Activated CD4-positive, alpha-beta T cell treated with anti-CD3 and anti-CD28 coated beads for 4 hours (primary cell): ENCODE measurements around the gene COX8C.
"Not testable (repeated sequence)": the region's sequence is repeated elsewhere in the genome, so short reads cannot be mapped to it uniquely, and the experiment has no call there.

ENCODE experiments used
- DNase-seq, 2 donors: peaks; one replicate each; pipeline ENCODE4 v3.0.0-alpha.2; 2020

COX8C gene

DNA sequence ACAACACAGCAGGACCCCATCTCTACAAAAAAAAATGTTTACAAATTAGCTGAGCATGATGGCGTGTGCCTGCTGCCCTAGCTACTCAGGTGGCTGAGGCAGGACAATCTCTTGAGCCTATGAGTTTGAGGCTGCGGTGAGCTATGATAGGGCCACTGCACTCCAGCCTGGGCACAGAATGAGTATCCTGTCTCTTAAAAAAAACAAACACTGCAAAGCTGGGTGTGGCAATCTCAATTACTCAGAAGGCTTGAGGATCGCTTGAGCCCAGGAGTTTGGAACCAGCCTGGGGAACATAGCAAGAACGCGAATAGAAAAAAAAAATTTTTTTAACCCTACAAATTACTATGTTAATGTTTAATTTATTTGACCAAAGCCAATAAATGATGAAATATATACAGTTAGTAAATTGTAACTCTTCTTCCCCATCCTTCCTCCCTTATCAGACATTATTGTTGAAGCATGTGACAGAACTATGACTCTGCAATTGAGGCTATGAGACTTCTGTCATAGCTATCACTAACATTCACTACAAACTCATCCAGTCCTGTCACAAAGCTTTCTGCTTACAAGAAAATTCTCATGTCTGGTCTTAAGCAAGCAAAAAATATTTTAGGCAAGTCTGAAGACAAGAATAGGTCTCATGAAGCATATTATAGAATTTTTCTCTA is 23.9 kb upstream of the COX8C start:
- DNase-seq = no peak

DNA sequence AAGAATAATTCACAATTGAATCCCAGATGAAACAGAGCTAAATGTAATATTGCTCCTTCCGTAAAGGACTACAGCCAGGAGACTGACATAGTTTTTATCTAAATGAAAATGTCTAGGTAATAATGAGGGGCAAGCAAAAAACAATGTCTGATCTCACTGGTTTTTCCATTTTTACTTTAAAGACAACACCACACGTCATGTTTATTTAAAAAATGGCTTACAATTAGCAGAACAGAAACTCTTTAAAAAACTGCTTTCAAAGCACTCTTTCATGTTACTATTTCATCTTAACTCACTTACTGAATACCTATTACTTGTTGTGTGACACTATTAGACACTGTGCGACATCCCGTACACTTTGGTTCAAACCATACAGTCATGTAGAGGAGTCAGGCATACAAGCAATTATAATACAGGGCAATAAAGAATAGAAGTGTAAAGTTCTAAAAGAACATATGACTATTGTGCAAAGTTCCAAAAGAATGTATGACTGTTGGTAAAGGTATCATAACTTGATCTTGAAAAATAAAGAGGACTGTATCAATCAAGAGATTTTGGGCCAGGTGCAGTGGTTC is 23.3 kb upstream of the COX8C start:
- DNase-seq = no peak

DNA sequence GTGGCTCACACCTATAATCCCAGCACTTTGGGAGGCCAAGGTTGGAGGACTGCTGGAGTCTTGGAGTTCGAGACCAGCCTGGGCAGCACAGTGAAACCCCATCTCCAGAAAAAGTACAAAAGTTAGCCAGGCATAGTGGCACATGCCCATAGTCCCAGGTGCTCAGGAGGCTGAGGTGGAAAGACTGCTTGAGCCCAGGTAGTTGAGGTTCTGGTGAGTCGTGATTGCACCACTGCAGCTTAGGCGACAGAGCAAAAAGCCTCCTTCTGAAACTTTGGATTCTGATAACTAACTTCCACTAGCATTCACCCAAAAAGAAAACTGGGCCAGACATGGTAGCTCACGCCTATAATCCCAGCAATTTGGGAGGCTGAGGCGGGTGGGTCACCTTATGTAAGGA is 20.8 kb upstream of the COX8C start:
- DNase-seq = no peak

DNA sequence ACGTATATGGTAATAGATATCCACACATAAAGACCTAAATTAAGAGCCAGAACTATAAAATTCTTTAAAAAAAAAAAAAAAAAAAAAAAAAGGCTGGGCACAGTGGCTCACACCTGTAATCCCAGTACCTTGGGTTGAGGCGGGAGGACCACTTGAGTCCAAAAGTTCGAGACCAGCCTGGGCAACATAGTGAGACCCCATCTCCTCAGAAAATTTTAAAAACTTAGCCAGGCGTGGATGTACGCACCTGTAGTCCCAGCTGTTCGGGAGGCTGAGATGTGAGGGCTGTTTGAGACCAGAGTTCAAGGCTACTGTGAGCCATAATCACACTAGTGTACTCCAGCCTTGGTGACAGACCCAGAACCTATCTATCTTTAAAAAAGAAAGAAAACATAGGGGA is 18.4 kb upstream of the COX8C start:
- DNase-seq = no peak

GRCh38 chr14:93329965-93330608 is 16.9 kb upstream of the COX8C start:
- no peak for DNase-seq

DNA sequence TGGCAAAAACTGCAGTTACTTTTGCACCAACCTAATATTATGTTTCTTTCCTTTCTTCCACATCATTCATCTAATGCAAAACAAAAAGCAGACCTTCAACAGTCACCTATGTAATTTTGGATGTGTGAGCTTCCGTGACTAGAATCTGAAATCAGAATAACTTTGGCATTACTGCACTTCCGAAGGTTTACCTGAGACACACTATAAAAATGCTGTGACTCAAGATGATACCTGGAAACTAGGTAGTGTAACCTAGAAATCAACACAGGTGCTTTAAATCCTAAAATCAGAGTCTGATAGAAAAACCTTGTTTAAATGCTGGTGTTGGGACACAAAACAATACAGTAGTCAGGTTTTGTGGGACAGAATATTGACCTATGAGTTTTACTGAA is 16.4 kb upstream of the COX8C start:
- no peak for DNase-seq

- DNase-seq = no peak
Observed at GRCh38 chr14:93331002-93331727, 15.8 kb upstream of the COX8C start.

- no peak for DNase-seq
Observed at GRCh38 chr14:93331728-93332396, 15.1 kb upstream of the COX8C start.

- peak in 1 of 2 donors; percentile 7 for DNase-seq
Observed at GRCh38 chr14:93332397-93332852, 14.6 kb upstream of the COX8C start.

DNA sequence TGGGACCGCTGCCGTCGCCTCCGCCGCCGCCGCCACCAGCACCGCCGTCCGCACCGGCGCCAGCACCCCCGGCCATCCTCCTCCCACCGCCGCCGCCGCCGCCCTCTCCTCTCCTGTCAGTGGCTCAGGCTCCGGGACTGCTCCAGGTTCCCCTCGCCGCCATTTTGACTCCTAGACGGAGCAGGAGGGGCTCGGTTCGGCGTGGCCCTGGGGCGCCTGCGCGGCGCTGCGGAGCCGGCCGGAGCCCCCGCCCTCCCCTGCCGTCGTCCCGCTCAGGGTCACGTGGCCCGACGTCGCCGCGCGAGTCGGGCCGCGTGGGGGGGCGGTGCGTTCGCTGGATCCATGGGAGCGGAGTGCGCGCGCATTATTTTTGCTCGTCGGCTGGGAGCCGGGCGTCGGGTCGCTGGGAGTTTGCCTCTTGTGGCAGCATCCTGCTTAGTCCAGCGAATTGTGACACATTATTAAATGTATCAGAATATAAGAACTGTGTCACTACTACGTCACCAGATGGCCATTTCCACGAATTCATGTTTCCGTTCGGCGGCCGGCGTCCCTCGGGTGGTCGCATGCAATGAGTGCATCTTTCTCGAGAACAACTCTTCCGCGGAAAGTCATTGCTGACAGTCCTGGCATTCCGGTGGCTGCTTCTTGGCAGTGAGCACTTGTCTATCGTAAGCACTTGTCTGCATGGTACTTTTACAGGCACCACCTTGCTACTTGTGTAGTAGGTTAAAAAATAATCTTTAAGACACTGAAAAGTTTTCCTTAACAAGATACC is 13.9 kb upstream of the COX8C start, which contains the start of gene BTBD7:
BTBD7 (minus strand) TSS at position 184 of the 778 bp plus-strand sequence. CDS start 36,985 bp downstream, outside the sequence.
- DNase-seq = peak; percentile 94

- DNase-seq = no peak
Observed at GRCh38 chr14:93333631-93334103, 13.3 kb upstream of the COX8C start.

DNA sequence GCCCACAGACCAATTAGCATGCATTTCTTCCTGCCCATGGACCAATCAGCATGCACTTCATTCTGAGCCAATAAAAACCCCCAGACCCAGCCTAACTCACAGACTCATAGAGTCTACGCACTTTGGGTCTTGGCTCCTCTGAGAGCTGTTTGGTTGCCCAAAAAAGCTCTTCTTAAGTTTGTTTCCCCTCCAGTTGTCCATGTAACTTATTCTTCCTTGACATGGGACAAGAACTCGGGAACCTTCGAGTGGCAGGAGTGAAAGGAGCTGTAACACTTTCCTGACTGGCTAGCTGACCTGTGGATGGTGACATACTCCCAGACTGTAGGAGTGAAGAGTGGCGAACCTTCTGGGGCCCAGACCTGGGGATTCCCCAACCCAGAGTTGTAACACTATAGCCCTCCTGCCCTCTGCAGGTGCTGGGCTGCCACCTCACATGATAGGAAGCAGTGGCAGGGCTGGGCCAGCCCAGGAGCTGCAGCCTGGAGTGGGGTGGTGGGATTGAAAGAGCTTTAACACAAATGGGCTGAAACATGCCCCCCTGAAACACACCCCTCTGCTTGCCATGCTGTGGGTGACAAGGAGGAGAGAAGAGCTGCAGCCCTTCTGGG is 9.7 kb upstream of the COX8C start:
- no peak for DNase-seq

GRCh38 chr14:93337884-93338283 is 9.1 kb upstream of the COX8C start:
- no peak for DNase-seq

DNA sequence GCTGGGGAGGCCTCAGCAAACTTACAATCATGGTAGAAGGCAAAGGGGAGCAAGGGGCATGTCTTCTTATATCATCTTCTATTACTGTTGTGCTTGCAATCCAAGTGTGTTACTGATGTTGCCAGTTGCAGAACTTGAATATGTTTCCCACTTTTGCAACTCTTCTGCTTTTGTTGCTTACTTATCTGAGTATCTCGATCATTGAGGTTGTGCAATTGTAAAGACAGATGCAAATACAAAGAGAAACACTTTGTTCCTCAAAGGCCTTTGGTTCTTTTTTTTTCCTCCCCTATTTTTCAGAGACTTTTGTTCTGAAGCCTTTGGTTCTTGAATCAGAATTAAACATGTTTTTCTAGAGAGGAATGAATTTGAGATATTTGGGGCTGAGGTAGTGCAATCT is 3.7 kb upstream of the COX8C start:
- no peak for DNase-seq

DNA sequence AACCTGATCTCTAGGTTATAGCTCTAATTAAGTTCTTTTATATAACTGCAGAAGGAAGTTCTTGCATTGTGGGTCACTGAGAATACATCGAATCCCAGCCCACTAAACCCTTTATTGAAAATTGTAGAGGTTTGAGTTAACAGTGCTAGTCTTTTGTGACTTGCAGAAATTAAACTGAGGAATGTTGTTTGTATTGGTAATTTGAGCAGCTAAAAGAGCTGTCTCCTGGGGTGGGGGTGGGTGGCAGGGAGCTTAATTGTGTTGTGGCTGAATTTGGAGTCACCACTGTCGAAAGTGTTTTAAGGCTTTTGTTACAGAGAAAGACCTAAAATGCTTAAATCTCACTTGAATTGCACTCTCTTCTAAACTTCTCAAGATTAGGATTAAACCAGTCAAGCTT is 3.2 kb upstream of the COX8C start:
- DNase-seq = no peak

- DNase-seq = no peak
Observed at GRCh38 chr14:93347850-93348249, 868 bp downstream of the COX8C start.

DNA sequence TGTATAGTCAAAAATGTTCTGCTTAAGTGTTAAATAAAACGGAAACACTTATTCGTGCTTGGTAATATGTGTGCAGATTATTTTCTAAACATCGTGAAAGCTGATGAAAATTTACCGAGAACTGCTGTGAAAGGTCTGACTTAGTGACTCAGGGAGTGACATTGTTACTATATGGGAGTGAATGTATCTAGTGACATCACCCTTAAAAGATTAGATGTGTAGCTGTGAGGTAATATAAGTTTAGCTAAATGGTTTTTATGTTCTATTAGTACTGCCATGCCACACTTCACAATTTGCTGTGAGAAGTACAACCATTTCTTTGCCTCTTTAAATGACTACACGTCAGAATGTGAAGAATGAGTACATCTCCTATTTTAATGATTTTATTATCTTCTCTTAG is 1.3 kb downstream of the COX8C start:
- DNase-seq = no peak

GRCh38 chr14:93354873-93355272 is 7.9 kb downstream of the COX8C start:
- not testable (repeated sequence) for DNase-seq

- DNase-seq = no peak
Observed at GRCh38 chr14:93368996-93369712, 22.2 kb downstream of the COX8C start.

DNA sequence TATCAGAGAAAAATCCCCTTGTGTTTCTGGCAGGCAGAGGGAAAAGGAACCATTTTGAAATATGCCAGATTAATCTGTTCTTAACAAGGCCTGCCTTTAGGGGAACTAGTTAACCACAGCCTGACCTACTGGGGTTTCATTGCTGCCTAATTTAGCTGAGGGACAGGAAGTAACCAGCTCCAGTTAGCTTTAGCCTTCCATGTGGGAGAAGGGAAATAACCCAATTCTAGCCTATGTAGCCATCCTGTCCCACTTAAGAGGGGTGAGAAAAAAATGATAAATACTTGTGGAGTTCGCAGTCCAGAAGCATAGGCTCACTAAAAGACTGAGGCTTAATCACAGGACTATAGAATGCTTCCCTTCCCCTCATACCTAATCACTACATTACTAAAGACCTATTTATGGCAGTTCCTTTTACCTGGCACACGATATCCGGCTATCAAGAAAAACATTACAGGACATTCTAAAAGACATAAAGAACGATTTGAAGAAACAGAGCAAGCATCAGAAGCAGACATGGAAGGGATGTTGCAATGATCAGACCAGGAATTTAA is 22.8 kb downstream of the COX8C start:
- no peak for DNase-seq
